Effector memory CD4-positive, alpha-beta T cell (primary cell): ENCODE measurements around the gene ALOX12B.
"Not testable (repeated sequence)": the region's sequence is repeated elsewhere in the genome, so short reads cannot be mapped to it uniquely, and the experiment has no call there.

ENCODE experiments used
- DNase-seq, 3 donors: peaks; one replicate each; pipeline ENCODE4 v3.0.0-alpha.2; 2020
- H3K27ac ChIP-seq: 2 replicates; pipeline ENCODE4 v1.7.0; 2013; ENCODE audit warnings: mild to moderate bottlenecking, low read length, moderate library complexity; ENCODE audit not compliant: insufficient read depth, poor library complexity, severe bottlenecking
- H3K27me3 ChIP-seq: replicated peaks from 2 replicates; pipeline ENCODE4 v1.7.0; 2013; ENCODE audit warnings: mild to moderate bottlenecking, low read length; ENCODE audit not compliant: insufficient read depth, control insufficient read depth, poor library complexity, severe bottlenecking
- H3K36me3 ChIP-seq: 2 replicates; pipeline ENCODE4 v1.7.0; 2013; ENCODE audit warnings: mild to moderate bottlenecking, low read length, moderate library complexity; ENCODE audit not compliant: control insufficient read depth, insufficient read depth
- H3K4me1 ChIP-seq: 2 replicates; pipeline ENCODE4 v1.7.0; 2013; ENCODE audit warnings: low read length, mild to moderate bottlenecking; ENCODE audit not compliant: control insufficient read depth, insufficient read depth, poor library complexity, severe bottlenecking
- H3K4me3 ChIP-seq: 2 replicates; pipeline ENCODE4 v1.7.0; 2013; ENCODE audit warnings: low read length, low read depth, mild to moderate bottlenecking; ENCODE audit not compliant: insufficient read depth, poor library complexity, severe bottlenecking
- H3K9me3 ChIP-seq: 2 replicates; pipeline ENCODE4 v1.7.0; 2013; ENCODE audit warnings: mild to moderate bottlenecking, low read length, moderate library complexity; ENCODE audit not compliant: control insufficient read depth

ALOX12B gene

GRCh38 chr17:8066841-8067775 lies 20.4 kb downstream of the ALOX12B start:
- no peak for DNase-seq
- Histone ChIP-seq H3K4me3 (no peak overlapping the region), H3K9me3 (no peaks in the 10 kb centered on the region), H3K36me3 (no peaks in the 10 kb centered on the region), H3K4me1 (peaks cover under 1% of the 10 kb centered on the region), H3K27me3 (peaks cover 9% of the 10 kb centered on the region), H3K27ac (no peak overlapping the region)

- H3K27ac ChIP-seq = no peak overlapping the region
- H3K36me3 ChIP-seq = no peaks in the 10 kb centered on the region
- no peaks in the 10 kb centered on the region for H3K4me1 ChIP-seq
- H3K27me3 ChIP-seq = peaks cover 13% of the 10 kb centered on the region
- no peaks in the 10 kb centered on the region for H3K9me3 ChIP-seq
- no peak for DNase-seq
- H3K4me3 ChIP-seq = no peak overlapping the region
Measured at GRCh38 chr17:8064561-8065019, 22.9 kb downstream of the ALOX12B start.

GRCh38 chr17:8063761-8064534 lies 23.6 kb downstream of the ALOX12B start:
- no peaks in the 10 kb centered on the region for H3K9me3 ChIP-seq
- no peak overlapping the region for H3K27ac ChIP-seq
- H3K36me3 ChIP-seq = no peaks in the 10 kb centered on the region
- H3K27me3 ChIP-seq = peaks cover 13% of the 10 kb centered on the region
- no peak overlapping the region for H3K4me3 ChIP-seq
- DNase-seq = no peak
- H3K4me1 ChIP-seq = no peaks in the 10 kb centered on the region

- no peaks in the 10 kb centered on the region for H3K9me3 ChIP-seq
- H3K4me1 ChIP-seq = no peaks in the 10 kb centered on the region
- DNase-seq = no peak
- no peak overlapping the region for H3K27ac ChIP-seq
- no peak overlapping the region for H3K4me3 ChIP-seq
- peaks cover 18% of the 10 kb centered on the region for H3K27me3 ChIP-seq
- H3K36me3 ChIP-seq = no peaks in the 10 kb centered on the region
Measured at GRCh38 chr17:8062807-8063483, 24.6 kb downstream of the ALOX12B start.

- Histone ChIP-seq H3K27me3 (peaks cover 18% of the 10 kb centered on the region), H3K27ac (no peak overlapping the region), H3K9me3 (no peaks in the 10 kb centered on the region), H3K4me1 (no peaks in the 10 kb centered on the region), H3K4me3 (no peak overlapping the region), H3K36me3 (no peaks in the 10 kb centered on the region)
- no peak for DNase-seq
Measured at GRCh38 chr17:8062435-8062806, 25.1 kb downstream of the ALOX12B start.

- peaks cover 18% of the 10 kb centered on the region for H3K27me3 ChIP-seq
- not testable (repeated sequence) for H3K9me3 ChIP-seq, H3K36me3 ChIP-seq, H3K4me3 ChIP-seq, H3K4me1 ChIP-seq, DNase-seq, H3K27ac ChIP-seq
Measured at GRCh38 chr17:8061851-8062250, 25.7 kb downstream of the ALOX12B start.

- H3K4me3 ChIP-seq = no peak overlapping the region
- H3K4me1 ChIP-seq = no peaks in the 10 kb centered on the region
- no peaks in the 10 kb centered on the region for H3K36me3 ChIP-seq
- no peaks in the 10 kb centered on the region for H3K9me3 ChIP-seq
- H3K27ac ChIP-seq = no peak overlapping the region
- peaks cover 18% of the 10 kb centered on the region for H3K27me3 ChIP-seq
- peak in 2 of 3 donors; percentile 27 to 40 for DNase-seq
Measured at GRCh38 chr17:8060274-8060673, 27.2 kb downstream of the ALOX12B start.

- Histone ChIP-seq H3K4me3 (no peak overlapping the region), H3K27me3 (peaks cover 16% of the 10 kb centered on the region), H3K9me3 (no peaks in the 10 kb centered on the region), H3K36me3 (no peaks in the 10 kb centered on the region), H3K4me1 (no peaks in the 10 kb centered on the region), H3K27ac (no peak overlapping the region)
- no peak for DNase-seq
Measured at GRCh38 chr17:8059131-8059530, 28.4 kb downstream of the ALOX12B start.

GRCh38 chr17:8057691-8058114 lies 29.8 kb downstream of the ALOX12B start:
- Histone ChIP-seq H3K9me3 (no peaks in the 10 kb centered on the region), H3K27me3 (peaks cover 9% of the 10 kb centered on the region), H3K36me3 (no peaks in the 10 kb centered on the region), H3K4me3 (no peak overlapping the region), H3K27ac (no peak overlapping the region), H3K4me1 (no peaks in the 10 kb centered on the region)
- peak in 1 of 3 donors; percentile 30 for DNase-seq
